Ramos (cell line): ENCODE measurements around the gene XRCC4.
"Not testable (repeated sequence)": the region's sequence is repeated elsewhere in the genome, so short reads cannot be mapped to it uniquely, and the experiment has no call there.

Experiments
- in situ Hi-C: fragments of 300-500 bp; cut with MboI; formaldehyde crosslinking; loops from one replicate; pipeline ENCODE4 v1.14.3; 2022; ENCODE audit warnings: low sequenced_read_pairs; ENCODE audit not compliant: unreplicated experiment

Gene XRCC4

DNA sequence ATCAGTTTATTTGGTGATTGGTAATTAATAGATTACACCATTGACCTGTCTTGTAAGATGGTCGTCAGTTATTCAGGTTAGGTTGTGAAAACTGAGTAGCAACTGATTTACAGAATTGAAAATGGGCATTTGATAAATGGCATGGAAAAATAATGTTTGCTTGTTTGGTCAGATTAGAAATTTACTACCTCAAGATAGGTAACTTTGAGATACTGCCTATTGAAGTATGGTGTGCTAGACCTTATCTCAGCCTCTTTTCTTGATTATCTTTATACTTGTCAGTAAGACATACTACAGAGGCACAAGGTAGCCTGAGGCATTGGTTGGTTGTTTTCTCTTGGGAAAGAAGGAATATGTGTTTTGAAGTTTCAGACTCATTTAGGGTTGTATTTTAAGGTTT, 174.5 kb downstream of the XRCC4 start:
- in situ Hi-C loops, result no loop called here

DNA sequence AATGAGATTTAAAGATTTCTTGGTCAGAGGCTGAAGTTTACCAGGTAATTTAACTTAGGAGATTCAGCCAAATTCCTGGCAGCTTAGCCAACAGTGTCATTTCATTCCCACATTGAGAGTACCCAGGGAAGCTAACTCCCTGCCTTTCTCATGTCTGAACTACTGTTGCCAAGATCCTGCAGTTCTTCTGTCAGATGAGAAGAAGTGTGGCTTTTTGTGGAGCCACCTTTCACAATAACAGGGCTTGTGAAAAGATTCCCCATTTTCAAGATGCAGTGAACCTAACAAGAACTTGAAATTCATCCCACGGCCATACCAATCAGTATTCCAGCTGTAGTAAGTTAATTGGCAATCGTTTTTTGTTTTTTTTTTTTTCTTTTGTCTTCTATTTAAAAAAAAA, 176.4 kb downstream of the XRCC4 start:
- in situ Hi-C loops, result no loop called here

GRCh38 chr5:83255268-83255667, 177.9 kb downstream of the XRCC4 start:
- in situ Hi-C loops, result no loop called here

GRCh38 chr5:83256091-83256780, 178.9 kb downstream of the XRCC4 start:
- in situ Hi-C loops, result no loop called here

DNA sequence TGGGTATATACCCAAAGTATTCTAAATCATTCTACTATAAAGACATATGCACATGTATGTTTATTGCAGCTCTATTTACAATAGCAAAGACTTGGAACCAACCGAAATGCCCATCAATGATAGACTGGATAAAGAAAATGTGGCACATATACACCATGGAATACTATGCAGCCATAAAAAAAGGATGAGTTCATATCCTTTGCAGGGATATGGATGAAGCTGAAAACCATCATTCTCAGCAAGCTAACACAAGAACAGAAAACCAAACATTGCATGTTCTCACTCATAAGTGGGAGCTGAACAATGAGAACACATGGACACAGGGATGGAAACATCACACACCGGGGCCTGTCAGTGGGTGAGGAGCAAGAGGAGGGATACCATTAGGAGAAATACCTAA, 180.3 kb downstream of the XRCC4 start:
- in situ Hi-C loops, result not testable (repeated sequence)

DNA sequence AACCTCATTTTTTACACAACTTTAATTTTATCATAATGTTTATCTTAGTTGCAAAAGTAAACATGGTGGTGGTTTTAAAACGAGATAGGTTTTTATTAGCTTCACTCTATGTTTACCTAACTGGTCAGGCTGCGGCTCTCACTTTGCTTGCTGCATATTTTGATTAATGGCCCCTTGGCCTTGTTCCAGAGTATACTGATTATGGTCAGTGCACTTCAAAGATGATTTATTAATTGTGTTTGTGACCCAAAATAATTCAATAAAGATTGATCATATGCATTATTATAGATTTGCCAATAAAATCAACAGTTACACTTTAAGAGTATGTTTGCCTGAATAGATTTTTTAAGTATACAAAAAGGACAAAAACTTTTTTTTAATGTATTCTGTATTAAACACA, 188.0 kb downstream of the XRCC4 start:
- in situ Hi-C loops, result no loop called here

GRCh38 chr5:83270311-83270710, 193.0 kb downstream of the XRCC4 start:
- in situ Hi-C loops, result no loop called here

GRCh38 chr5:83277154-83277553, 199.8 kb downstream of the XRCC4 start:
- in situ Hi-C loops, result no loop called here

- in situ Hi-C loops, result no loop called here
Measured at GRCh38 chr5:83277953-83278352, 200.6 kb downstream of the XRCC4 start.

DNA sequence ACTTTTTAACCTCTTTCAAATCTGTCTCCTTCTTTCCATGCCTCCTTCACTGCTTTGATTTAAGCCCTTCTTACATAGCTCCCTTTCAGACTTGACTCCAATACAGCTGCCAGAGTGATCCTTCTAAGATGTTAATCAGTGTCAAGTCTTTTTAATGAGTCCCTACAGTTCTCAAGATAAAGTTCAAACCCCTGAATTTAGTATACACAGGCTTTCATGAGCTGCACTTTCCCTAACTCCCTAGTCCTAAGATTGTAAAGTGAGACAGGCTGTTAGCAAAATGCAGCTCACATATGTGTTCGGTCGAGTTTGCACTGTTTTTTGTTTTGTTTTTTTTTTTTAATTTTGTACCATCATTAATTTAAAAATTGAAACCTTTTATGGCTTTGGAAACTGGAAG, 203.8 kb downstream of the XRCC4 start:
- in situ Hi-C loops, result no loop called here

GRCh38 chr5:83281658-83282057, 204.3 kb downstream of the XRCC4 start:
- in situ Hi-C loops, result no loop called here

- in situ Hi-C loops, result no loop called here
Measured at GRCh38 chr5:83283761-83284160, 206.4 kb downstream of the XRCC4 start.

GRCh38 chr5:83285661-83286398, 208.5 kb downstream of the XRCC4 start:
- in situ Hi-C loops, result no loop called here

DNA sequence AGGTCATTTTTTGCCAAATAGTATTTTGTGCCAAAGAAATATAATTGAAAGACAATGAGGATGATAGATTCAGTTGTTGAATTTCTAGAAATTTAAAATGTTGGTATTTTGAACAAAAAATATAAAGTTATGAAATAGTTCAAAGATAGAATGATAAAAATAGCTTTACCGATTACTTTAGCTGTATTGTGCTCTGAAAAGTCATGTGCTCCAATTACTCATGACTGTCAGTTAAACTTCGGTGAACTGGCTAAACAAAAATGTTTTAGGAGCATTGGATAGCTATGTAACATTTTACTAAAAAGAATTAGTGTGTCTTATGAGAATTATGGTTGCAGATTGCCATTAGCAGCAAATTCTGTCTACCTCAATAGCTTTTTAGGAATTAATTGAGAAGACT, 216.9 kb downstream of the XRCC4 start:
- in situ Hi-C loops, result no loop called here

DNA sequence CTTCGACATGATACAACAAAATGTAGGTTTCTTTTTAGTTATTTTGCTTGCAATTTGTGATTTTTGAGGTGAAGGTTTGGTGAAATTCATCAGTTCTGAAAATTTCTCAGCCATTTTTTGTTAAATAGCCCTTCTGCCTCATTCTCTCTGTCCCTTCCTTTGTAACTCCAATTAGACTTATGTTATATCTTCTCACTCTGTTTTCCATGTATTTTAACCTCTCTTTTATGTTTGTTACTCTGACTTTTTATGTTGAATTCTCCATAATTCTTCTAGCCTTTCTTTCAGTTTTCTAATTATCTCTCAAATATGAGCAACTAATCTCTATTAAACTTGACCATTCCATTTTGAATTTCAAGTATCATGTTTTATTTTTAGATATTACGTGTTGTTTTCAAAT, 222.0 kb downstream of the XRCC4 start:
- in situ Hi-C loops, result no loop called here

- in situ Hi-C loops, result no loop called here
Measured at GRCh38 chr5:83306572-83307241, 229.4 kb downstream of the XRCC4 start.

DNA sequence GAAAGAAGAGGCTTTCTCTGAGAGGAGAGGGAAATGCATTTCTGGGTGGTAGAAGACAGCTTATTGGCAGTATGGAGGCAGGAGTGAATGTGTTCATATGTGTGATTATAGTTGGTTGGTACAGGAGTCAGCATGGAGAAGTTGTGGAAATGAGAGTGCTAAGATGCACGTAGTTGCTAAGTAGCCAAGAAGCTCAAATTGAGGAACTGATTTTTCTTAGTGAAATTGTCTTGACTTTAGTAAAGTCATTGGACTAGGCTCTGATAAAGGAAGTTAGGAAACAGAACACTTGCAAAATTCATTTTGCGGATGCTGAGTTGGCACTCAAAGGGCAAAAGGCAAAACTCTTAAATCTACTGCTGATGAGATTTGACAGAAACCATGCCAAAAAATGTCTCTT, 235.3 kb downstream of the XRCC4 start:
- in situ Hi-C loops, result no loop called here

DNA sequence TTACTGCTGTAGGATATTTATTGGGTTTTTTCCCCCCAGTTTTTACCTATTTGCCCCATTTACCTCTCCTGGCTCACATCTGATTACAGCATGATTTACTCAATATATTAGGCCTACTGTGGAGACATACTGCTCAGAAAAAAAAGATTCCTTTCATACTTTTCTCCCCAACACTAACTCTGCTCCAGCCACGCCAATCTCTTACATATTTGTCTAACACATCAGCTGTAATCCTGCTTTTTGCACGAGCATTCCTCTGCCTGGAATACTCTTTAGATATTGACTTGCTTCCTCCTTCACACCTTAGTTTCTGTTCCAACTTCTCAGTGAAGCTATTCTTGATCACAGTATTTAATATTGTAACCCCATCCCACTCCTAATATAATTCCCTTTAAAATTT, 236.1 kb downstream of the XRCC4 start:
- in situ Hi-C loops, result no loop called here

DNA sequence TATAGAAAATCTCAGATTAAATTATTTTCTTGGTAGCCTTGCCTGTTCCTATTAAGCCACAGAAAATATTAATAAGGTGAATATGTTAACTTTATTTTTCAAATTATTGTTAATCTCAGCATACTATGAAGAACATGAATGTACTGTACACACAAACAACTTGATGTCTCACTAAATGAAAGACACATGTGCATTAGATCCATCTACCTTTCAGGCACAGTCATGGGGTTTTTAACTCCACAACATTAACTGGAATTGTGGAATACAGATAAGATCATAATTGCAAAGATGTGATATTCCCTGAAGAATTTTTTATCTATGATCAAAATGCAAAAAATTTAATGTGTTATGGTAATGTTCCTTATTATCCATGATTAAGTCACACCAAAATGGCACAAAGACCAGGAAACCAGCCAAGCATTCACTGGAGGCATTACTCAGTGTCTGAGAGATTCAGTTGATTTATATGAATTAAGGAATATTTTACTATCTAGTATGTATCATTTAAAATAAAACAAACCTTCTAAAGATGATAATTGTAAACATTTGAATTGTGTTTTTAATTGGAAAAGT, 244.2 kb downstream of the XRCC4 start:
- in situ Hi-C loops, result no loop called here

GRCh38 chr5:83322273-83322924, 245.1 kb downstream of the XRCC4 start:
- in situ Hi-C loops, result no loop called here
